Measurements from ENCODE around the gene TRIO. TPM values are rescaled to one million over a fixed set of nuclear protein-coding genes. Genes with fewer than 3 reads are reported as not detected.

Gene TRIO
- polyA plus RNA-seq, 1 of the 3 experiments (the other 2 are of a cell fraction), result 229 TPM

DNA sequence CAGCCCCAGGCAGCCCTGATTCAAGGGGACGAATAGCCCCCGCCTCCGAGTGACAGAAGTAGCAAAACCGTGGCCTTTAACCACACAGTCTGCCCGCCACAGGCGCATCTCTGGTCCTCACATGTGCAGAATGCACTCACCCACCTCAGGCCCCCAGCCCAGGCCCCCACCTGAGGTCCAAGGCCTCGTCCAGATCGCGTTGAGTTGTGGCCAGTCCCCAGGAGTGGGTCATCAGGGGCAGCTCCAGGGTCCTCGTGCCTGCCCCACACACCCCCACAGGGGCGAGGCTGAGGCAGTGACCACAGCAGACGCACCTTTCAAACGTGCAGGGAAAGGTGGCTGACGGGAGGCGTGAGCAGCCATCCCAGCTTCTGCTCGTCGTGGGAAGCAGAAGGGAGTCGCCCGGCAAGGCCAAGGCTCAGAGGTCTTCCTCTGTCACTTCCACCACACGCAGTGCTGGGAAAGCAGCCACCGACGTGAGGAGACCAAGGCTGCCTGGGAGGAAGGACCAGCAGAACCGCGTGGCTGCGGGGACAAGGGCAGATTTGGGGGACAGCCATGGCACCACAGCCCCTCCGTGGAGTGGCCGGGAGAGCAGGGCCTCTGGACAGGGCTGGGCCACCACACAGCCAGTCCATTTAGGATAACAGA, 360.7 kb downstream of the TRIO start:
- Histone ChIP-seq H3K4me1 (ENCODE audit: control insufficient read depth in 1 of 2, insufficient read depth in 2 of 2, low read depth in 1 of 2, low read length in 1 of 2) (no peaks in the 10 kb centered on the region), H3K27me3 (ENCODE audit: insufficient read depth) (no peaks in the 10 kb centered on the region), H3F3A (replicated peaks; ENCODE audit: insufficient read depth) (peaks cover 63% of the 10 kb centered on the region), H3K27ac (ENCODE audit: low read depth in 2 of 2, low read length in 1 of 2) (no peak overlapping the region), H3K9me3 (no peaks in the 10 kb centered on the region), H3K79me2 (ENCODE audit: insufficient read depth) (peaks cover 31% of the 10 kb centered on the region), H3K9me2 (no peaks in the 10 kb centered on the region), H3K36me3 (replicated peaks in 1 of 2; ENCODE audit: control insufficient read depth in 1 of 2, insufficient read depth in 2 of 2, low read length in 1 of 2) (peaks cover 86 to 97% of the 10 kb centered on the region in 2 experiments), H3K9ac (no peak overlapping the region), H4K20me1 (ENCODE audit: insufficient read depth) (peaks cover 64% of the 10 kb centered on the region), H2AFZ (ENCODE audit: low read depth) (no peak overlapping the region), H3K4me3 (ENCODE audit: low read depth in 2 of 2, low read length in 1 of 2) (no peak overlapping the region), H3K4me2 (no peak overlapping the region)
- ChIA-PET POLR2A (no interaction called here), CTCF (interaction anchor here (1.8 to 1.9 kb wide), 2 partner anchors 22 to 145 kb away, joined by 5 to 10 read pairs; no protein-coding TSS in a partner anchor)
- no peak for TF ChIP-seq YY1 (IDR thresholded peaks at IDR 0.05; ENCODE audit: low read depth)
- TF ChIP-seq EP300 (IDR thresholded peaks at IDR 0.05; ENCODE audit: borderline replicate concordance in 1 of 2, low read depth in 1 of 2, low read length in 1 of 2), result no peak
- TF ChIP-seq FOXM1 (IDR thresholded peaks at IDR 0.05; ENCODE audit: low read depth), result no peak
- no peak for TF ChIP-seq MEF2A (IDR thresholded peaks at IDR 0.05; ENCODE audit: borderline replicate concordance, low read depth)
- TF ChIP-seq ELF1 (IDR thresholded peaks at IDR 0.05), result no peak
- TF ChIP-seq CHD2 (IDR thresholded peaks at IDR 0.05; ENCODE audit: low read length, partially characterized antibody), result no peak
- no peak for TF ChIP-seq USF2 (IDR thresholded peaks at IDR 0.05; ENCODE audit: borderline replicate concordance, low read depth, low read length)
- no peak for TF ChIP-seq EZH2phosphoT487 (IDR thresholded peaks at IDR 0.05; ENCODE audit: borderline replicate concordance, low read depth)
- no peak for TF ChIP-seq CTCF (IDR thresholded peaks at IDR 0.05)
- TF ChIP-seq REST (IDR thresholded peaks at IDR 0.05; ENCODE audit: low read depth, low read length), result no peak
- no peak for DNase-seq
- 93% methylated on average over 22 of the region's 27 CpGs for WGBS (ENCODE audit: low lambda C conversion rate)
